ENCODE data around the gene KMT5C.

Gene KMT5C

GRCh38 chr19:55352040-55352439 lies 12.4 kb downstream of the KMT5C start:
- no peak for DNase-seq (ENCODE audit: low spot score)
- TF ChIP-seq CTCF (IDR thresholded peaks at IDR 0.05; ENCODE audit: borderline replicate concordance, control extremely low read depth, extremely low read depth, insufficient read depth, missing control alignments): no peak
- in situ Hi-C loops (cut with MboI; ENCODE audit: low sequenced_read_pairs, unreplicated experiment): no loop called here

GRCh38 chr19:55352549-55353145 lies 13.0 kb downstream of the KMT5C start:
- in situ Hi-C loops (cut with MboI; ENCODE audit: low sequenced_read_pairs, unreplicated experiment): no loop called here
- DNase-seq (ENCODE audit: low spot score): no peak
- no peak for TF ChIP-seq CTCF (IDR thresholded peaks at IDR 0.05; ENCODE audit: borderline replicate concordance, control extremely low read depth, extremely low read depth, insufficient read depth, missing control alignments)

- in situ Hi-C loops (cut with MboI; ENCODE audit: low sequenced_read_pairs, unreplicated experiment): no loop called here
- DNase-seq (ENCODE audit: low spot score): no peak
Measured at GRCh38 chr19:55353356-55353802, 13.7 kb downstream of the KMT5C start.

GRCh38 chr19:55353803-55354697 lies 14.4 kb downstream of the KMT5C start:
- peak; percentile 87 for DNase-seq (ENCODE audit: low spot score)
- in situ Hi-C loops (cut with MboI; ENCODE audit: low sequenced_read_pairs, unreplicated experiment): no loop called here
- no peak for TF ChIP-seq CTCF (IDR thresholded peaks at IDR 0.05; ENCODE audit: borderline replicate concordance, control extremely low read depth, extremely low read depth, insufficient read depth, missing control alignments)

More at GRCh38 chr19:55353356-55353802, 13.7 kb downstream of the KMT5C start:
- no peak for TF ChIP-seq CTCF (IDR thresholded peaks at IDR 0.05; ENCODE audit: borderline replicate concordance, control extremely low read depth, extremely low read depth, insufficient read depth, missing control alignments)

- in situ Hi-C loops (cut with MboI; ENCODE audit: low sequenced_read_pairs, unreplicated experiment): no loop called here
- DNase-seq (ENCODE audit: low spot score): no peak
- no peak for TF ChIP-seq CTCF (IDR thresholded peaks at IDR 0.05; ENCODE audit: borderline replicate concordance, control extremely low read depth, extremely low read depth, insufficient read depth, missing control alignments)
Measured at GRCh38 chr19:55354698-55355212, 15.1 kb downstream of the KMT5C start, which contains the start of gene COX6B2. Gene COX6B2, minus strand, starts transcription at chr19:55354719. Its CDS starts 198 bp downstream, at chr19:55354521.

GRCh38 chr19:55355213-55355821 lies 15.6 kb downstream of the KMT5C start:
- DNase-seq (ENCODE audit: low spot score): no peak
- TF ChIP-seq CTCF (IDR thresholded peaks at IDR 0.05; ENCODE audit: borderline replicate concordance, control extremely low read depth, extremely low read depth, insufficient read depth, missing control alignments): no peak
- in situ Hi-C loops (cut with MboI; ENCODE audit: low sequenced_read_pairs, unreplicated experiment): no loop called here
